ENCODE results near the gene CACNB3.

- no peak for TF ChIP-seq CTCF (IDR thresholded peaks at IDR 0.05)
- TF ChIP-seq ZFX (IDR thresholded peaks at IDR 0.05; ENCODE audit: borderline replicate concordance) = no peak
These were observed 6.6 kb downstream of the CACNB3 start for GRCh38 chr12:48824905-48825304.

Data from 22Rv1 (cell line).